HEK293 (cell line): ENCODE results near the gene UNC93A.

ENCODE experiments used
- CTCF ChIA-PET: fragments of 350-600 bp; formaldehyde crosslinking; extraction: SDS; loops from one replicate; lab custom pipeline; 2021; ENCODE audit warnings: antibody characterized with exemption; lab: Yijun Ruan, JAX
- POLR2A ChIA-PET: fragments of 300-600 bp; formaldehyde crosslinking; extraction: SDS; loops from one replicate; lab custom pipeline; 2020; ENCODE audit warnings: antibody characterized with exemption, inconsistent platforms; lab: Yijun Ruan, JAX
- H3K27ac ChIP-seq: fragments of 200-500 bp; sonication (Bioruptor generic); 2 replicates; pipeline ENCODE4 v1.5.1; 2014; ENCODE audit warnings: low read depth, low read length, control low read depth, inconsistent platforms; ENCODE audit errors: extremely low read depth
- H3K36me3 ChIP-seq, 2 experiments: fragments of 200-500 bp in 1 of 2; sonication (Bioruptor generic) in 1 of 2; 1 replicate in 1 of 2; 2 replicates in 1 of 2; pipeline ENCODE4 v1.5.1; 2014 to 2017; ENCODE audit warnings: inconsistent platforms in 2 of 2, low read length in 2 of 2; ENCODE audit not compliant: control insufficient read depth in 2 of 2, insufficient read depth in 1 of 2
- H3K4me1 ChIP-seq: fragments of 200-500 bp; sonication (Bioruptor generic); 2 replicates; pipeline ENCODE4 v1.5.1; 2014; ENCODE audit warnings: mild to moderate bottlenecking, low read length, inconsistent platforms; ENCODE audit not compliant: control insufficient read depth, insufficient read depth
- H3K4me3 ChIP-seq: 2 replicates; pipeline ENCODE4 v1.5.1; 2011; ENCODE audit warnings: low read depth, mild to moderate bottlenecking, control low read depth, low read length, moderate library complexity
- H3K9me3 ChIP-seq: fragments of 200-500 bp; sonication (Bioruptor generic); 2 replicates; pipeline ENCODE4 v1.5.1; 2014; ENCODE audit warnings: low read depth, low read length, inconsistent platforms; ENCODE audit not compliant: control insufficient read depth, insufficient read depth
- AEBP2 ChIP-seq: fragments of 450-650 bp; formaldehyde crosslinking; IDR thresholded peaks from 2 replicates; pipeline ENCODE4 v1.5.1; 2016; ENCODE audit warnings: missing biosample characterization, missing genetic modification characterization, borderline replicate concordance
- BCL6B ChIP-seq: fragments of 450-650 bp; formaldehyde crosslinking; IDR thresholded peaks from 2 replicates; pipeline ENCODE4 v1.5.1; 2017; ENCODE audit warnings: missing biosample characterization, missing genetic modification characterization
- GLI2 ChIP-seq: fragments of 450-650 bp; formaldehyde crosslinking; IDR thresholded peaks from 2 replicates; pipeline ENCODE4; 2017; ENCODE audit warnings: missing biosample characterization, missing genetic modification characterization, low read depth, borderline replicate concordance
- IKZF3 ChIP-seq: fragments of 450-650 bp; IDR thresholded peaks from 2 replicates; pipeline ENCODE4 v1.5.0; 2018; ENCODE audit warnings: missing biosample characterization, mild to moderate bottlenecking, missing genetic modification characterization, moderate library complexity
- INSM2 ChIP-seq: fragments of 450-650 bp; formaldehyde crosslinking; IDR thresholded peaks from 2 replicates; pipeline ENCODE4 v1.5.1; 2016; ENCODE audit warnings: missing biosample characterization, missing genetic modification characterization
- MYNN ChIP-seq: fragments of 450-650 bp; formaldehyde crosslinking; IDR thresholded peaks from 2 replicates; pipeline ENCODE4 v1.5.1; 2016; ENCODE audit warnings: missing biosample characterization, missing genetic modification characterization, borderline replicate concordance
- OVOL3 ChIP-seq: fragments of 450-650 bp; formaldehyde crosslinking; IDR thresholded peaks from 2 replicates; pipeline ENCODE4 v1.5.1; 2016; ENCODE audit warnings: missing biosample characterization, missing genetic modification characterization
- PRDM1 ChIP-seq: fragments of 450-650 bp; formaldehyde crosslinking; IDR thresholded peaks from 2 replicates; pipeline ENCODE4; 2016; ENCODE audit warnings: missing biosample characterization, missing genetic modification characterization
- REPIN1 ChIP-seq: fragments of 450-650 bp; formaldehyde crosslinking; IDR thresholded peaks from 2 replicates; pipeline ENCODE4 v1.5.1; 2017; ENCODE audit warnings: missing biosample characterization, missing genetic modification characterization, low read depth
- ZFP37 ChIP-seq: fragments of 450-650 bp; formaldehyde crosslinking; IDR thresholded peaks from 2 replicates; pipeline ENCODE4 v1.5.1; 2016; ENCODE audit warnings: missing biosample characterization, missing genetic modification characterization
- ZIC2 ChIP-seq: fragments of 450-650 bp; formaldehyde crosslinking; IDR thresholded peaks from 2 replicates; pipeline ENCODE4 v1.5.1; 2016; ENCODE audit warnings: missing biosample characterization, missing genetic modification characterization
- ZNF138 ChIP-seq: fragments of 450-650 bp; formaldehyde crosslinking; IDR thresholded peaks from 2 replicates; pipeline ENCODE4 v1.5.1; 2016; ENCODE audit warnings: missing biosample characterization, missing genetic modification characterization, borderline replicate concordance
- ZNF221 ChIP-seq: fragments of 450-650 bp; formaldehyde crosslinking; IDR thresholded peaks from 2 replicates; pipeline ENCODE4 v1.5.1; 2017; ENCODE audit warnings: missing biosample characterization, missing genetic modification characterization, borderline replicate concordance
- ZNF354C ChIP-seq: fragments of 450-650 bp; formaldehyde crosslinking; IDR thresholded peaks from 2 replicates; pipeline ENCODE4 v1.5.1; 2016; ENCODE audit warnings: missing biosample characterization, missing genetic modification characterization, low read depth, borderline replicate concordance
- ZNF394 ChIP-seq: fragments of 450-650 bp; formaldehyde crosslinking; IDR thresholded peaks from 2 replicates; pipeline ENCODE4 v1.5.1; 2016; ENCODE audit warnings: missing biosample characterization, missing genetic modification characterization, mild to moderate bottlenecking, moderate library complexity, borderline replicate concordance
- ZNF404 ChIP-seq: fragments of 450-650 bp; formaldehyde crosslinking; IDR thresholded peaks from 2 replicates; pipeline ENCODE4 v1.5.1; 2017; ENCODE audit warnings: missing biosample characterization, missing genetic modification characterization
- ZNF510 ChIP-seq: fragments of 450-650 bp; formaldehyde crosslinking; IDR thresholded peaks from 2 replicates; pipeline ENCODE4 v1.5.1; 2018; ENCODE audit warnings: mild to moderate bottlenecking, missing genetic modification characterization, missing biosample characterization; ENCODE audit not compliant: insufficient replicate concordance
- ZNF514 ChIP-seq: fragments of 450-650 bp; formaldehyde crosslinking; IDR thresholded peaks from 2 replicates; pipeline ENCODE4 v1.5.1; 2016; ENCODE audit warnings: missing biosample characterization, missing genetic modification characterization
- ZNF521 ChIP-seq: fragments of 450-650 bp; formaldehyde crosslinking; IDR thresholded peaks from 2 replicates; pipeline ENCODE4 v1.5.1; 2017; ENCODE audit warnings: missing biosample characterization, mild to moderate bottlenecking, missing genetic modification characterization
- ZNF560 ChIP-seq: fragments of 450-650 bp; formaldehyde crosslinking; IDR thresholded peaks from 2 replicates; pipeline ENCODE4 v1.5.1; 2017; ENCODE audit warnings: missing biosample characterization, missing genetic modification characterization, borderline replicate concordance
- ZNF561 ChIP-seq: fragments of 450-650 bp; IDR thresholded peaks from 2 replicates; pipeline ENCODE4 v1.5.1; 2018; ENCODE audit warnings: missing biosample characterization, missing genetic modification characterization, borderline replicate concordance
- ZNF792 ChIP-seq: fragments of 450-650 bp; formaldehyde crosslinking; IDR thresholded peaks from 2 replicates; pipeline ENCODE4 v1.5.1; 2016; ENCODE audit warnings: missing biosample characterization, missing genetic modification characterization
- ZSCAN16 ChIP-seq: fragments of 450-650 bp; formaldehyde crosslinking; IDR thresholded peaks from 2 replicates; pipeline ENCODE4 v1.5.1; 2016; ENCODE audit warnings: missing biosample characterization, missing genetic modification characterization

The UNC93A gene

DNA sequence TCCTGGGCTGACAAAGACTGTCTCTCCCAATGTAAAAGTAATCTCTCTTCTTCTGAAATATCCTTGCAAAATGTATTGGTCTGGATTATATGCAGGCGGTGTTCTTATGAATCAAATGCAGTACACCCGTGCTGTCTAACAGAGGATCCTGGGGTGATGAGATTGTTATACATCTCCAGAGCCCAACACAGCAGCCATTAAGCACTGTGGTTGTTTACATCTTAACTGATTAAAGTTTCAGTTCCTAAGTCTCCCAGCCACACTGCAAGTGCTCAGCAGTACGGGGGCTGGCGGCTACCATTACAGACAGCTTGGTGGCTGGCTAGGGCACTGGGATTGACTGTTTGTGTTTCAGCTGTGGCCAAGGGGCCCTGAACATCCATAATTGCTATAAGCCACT lies 7.0 kb downstream of the UNC93A start:
- no peak overlapping the region for H3K4me3 ChIP-seq
- no peaks in the 10 kb centered on the region for H3K36me3 ChIP-seq
- ChIA-PET CTCF (interaction anchor here (0.6 to 2.0 kb wide), 2 partner anchors 9 to 19 kb away, joined by 3 to 6 read pairs; no protein-coding TSS in a partner anchor), POLR2A (no interaction called here)
- TF ChIP-seq ZNF560 = no peak
- TF ChIP-seq ZNF394 = no peak
- no peak for TF ChIP-seq ZNF138 (tag by site-specific recombination)
- TF ChIP-seq IKZF3 = no peak
- no peak for TF ChIP-seq ZNF221 (tag by site-specific recombination)
- no peak for TF ChIP-seq ZNF404 (tag by site-specific recombination)
- no peak for TF ChIP-seq MYNN (tag by site-specific recombination)
- no peak for TF ChIP-seq BCL6B (tag by site-specific recombination)
- TF ChIP-seq GLI2 (tag by site-specific recombination) = no peak
- H3K4me1 ChIP-seq = no peaks in the 10 kb centered on the region
- no peaks in the 10 kb centered on the region for H3K9me3 ChIP-seq
- no peak overlapping the region for H3K27ac ChIP-seq

DNA sequence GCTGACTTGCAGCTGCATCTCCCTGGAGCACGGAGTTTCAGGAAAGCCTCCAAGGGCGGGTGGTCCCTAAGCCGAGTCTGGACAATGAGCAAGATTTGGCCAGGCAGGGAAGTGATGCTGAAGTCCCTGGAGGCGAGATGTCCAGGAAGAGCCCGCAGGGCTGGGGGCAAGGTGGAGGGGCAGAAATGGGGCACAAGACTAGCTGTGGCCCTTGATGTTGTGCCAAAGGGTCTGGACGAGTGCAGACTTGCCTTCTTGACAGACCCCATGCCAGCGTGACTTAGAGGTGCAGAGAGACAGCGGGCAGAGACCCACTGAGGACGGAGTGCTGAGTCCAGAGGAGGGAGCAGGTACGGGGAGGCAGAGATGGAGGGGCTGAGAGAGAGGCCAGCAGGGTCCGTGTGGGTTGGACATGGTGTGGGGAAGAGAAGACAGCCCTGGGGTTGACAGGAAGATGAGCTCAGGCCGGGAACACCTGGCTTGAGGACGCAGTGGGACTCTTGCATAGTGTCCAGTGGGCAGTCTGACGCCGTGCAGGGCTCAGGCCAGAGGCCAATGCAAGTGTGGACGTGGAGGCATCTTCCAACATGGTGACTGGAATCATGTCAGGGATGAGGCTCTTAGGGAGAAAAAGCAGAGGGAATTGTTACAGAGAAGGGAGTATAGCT lies 8.7 kb downstream of the UNC93A start:
- no peaks in the 10 kb centered on the region for H3K9me3 ChIP-seq
- H3K27ac ChIP-seq = no peak overlapping the region
- H3K4me3 ChIP-seq = no peak overlapping the region
- TF ChIP-seq ZNF514 (tag by site-specific recombination) = no peak
- TF ChIP-seq INSM2 = no peak
- no peaks in the 10 kb centered on the region for H3K4me1 ChIP-seq
- ChIA-PET POLR2A (no interaction called here), CTCF (interaction anchor here (0.6 to 1.1 kb wide), 4 partner anchors 9 to 52 kb away, joined by 3 to 4 read pairs (median 4); no protein-coding TSS in a partner anchor)
- no peaks in the 10 kb centered on the region for H3K36me3 ChIP-seq

- ChIA-PET CTCF (no interaction called here), POLR2A (no interaction called here)
- H3K9me3 ChIP-seq = no peaks in the 10 kb centered on the region
- peak; percentile 43 for TF ChIP-seq ZIC2
- TF ChIP-seq PRDM1 = no peak
- H3K4me3 ChIP-seq = no peak overlapping the region
- H3K27ac ChIP-seq = no peak overlapping the region
- H3K4me1 ChIP-seq = no peaks in the 10 kb centered on the region
- H3K36me3 ChIP-seq = no peaks in the 10 kb centered on the region
Measured at GRCh38 chr6:167300902-167301777, 10.0 kb downstream of the UNC93A start.

DNA sequence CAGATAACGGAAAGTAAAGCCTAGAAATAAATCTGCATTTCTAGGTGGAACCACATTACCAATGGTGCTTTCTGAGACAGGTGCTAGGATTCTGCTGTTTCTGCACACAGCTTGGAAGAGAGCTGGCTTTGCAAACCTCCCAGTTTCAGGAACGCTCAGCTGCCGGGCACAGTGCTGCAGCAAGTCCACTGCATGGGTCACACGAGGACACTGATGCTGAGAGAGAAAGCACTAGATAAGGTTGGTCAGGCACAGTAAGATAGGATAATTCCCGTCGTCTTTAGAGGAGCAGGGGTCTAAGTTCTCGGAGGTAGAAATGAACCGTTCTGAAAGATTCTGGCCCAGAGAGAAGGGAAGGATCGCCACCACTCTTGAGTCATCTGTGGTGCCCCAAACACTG lies 11.0 kb downstream of the UNC93A start:
- Histone ChIP-seq H3K36me3 (no peaks in the 10 kb centered on the region), H3K9me3 (no peaks in the 10 kb centered on the region), H3K4me1 (no peaks in the 10 kb centered on the region), H3K27ac (no peak overlapping the region), H3K4me3 (no peak overlapping the region)
- ChIA-PET CTCF (no interaction called here), POLR2A (interaction anchor here (0.6 kb wide), 1 partner anchor 49 kb away, joined by 4 read pairs; no protein-coding TSS in a partner anchor)
- TF ChIP-seq ZNF354C (tag by site-specific recombination) (no peak), OVOL3 (tag by site-specific recombination) (no peak), ZFP37 (tag by site-specific recombination) (no peak), ZNF521 (tag by site-specific recombination) (no peak), AEBP2 (no peak), ZSCAN16 (tag by site-specific recombination) (no peak), ZNF792 (tag by site-specific recombination) (no peak), ZNF510 (tag by site-specific recombination) (no peak), ZNF561 (tag by site-specific recombination) (no peak), REPIN1 (tag by site-specific recombination) (no peak)
